Measurements from ENCODE around the gene ASXL2. TPM values are rescaled to one million over a fixed set of nuclear protein-coding genes. Genes with fewer than 3 reads are reported as not detected.

ASXL2 gene
- total RNA-seq, 2 donors from 2014 or later = 16.8 to 17.1 TPM

- H3K27me3 ChIP-seq = no peaks in the 10 kb centered on the region
- no peaks in the 10 kb centered on the region for H3K36me3 ChIP-seq
- no peak overlapping the region for H3K27ac ChIP-seq
- no peak for DNase-seq (ENCODE audit: low spot score)
- no peak overlapping the region for H3K4me3 ChIP-seq
- no peaks in the 10 kb centered on the region for H3K9me3 ChIP-seq
- TF ChIP-seq CTCF (IDR thresholded peaks at IDR 0.05) = no peak
- no peaks in the 10 kb centered on the region for H3K4me1 ChIP-seq
Measured at GRCh38 chr2:25825238-25825637, 53.0 kb downstream of the ASXL2 start.

GRCh38 chr2:25824718-25825117 is 53.6 kb downstream of the ASXL2 start:
- DNase-seq (ENCODE audit: low spot score) = no peak
- H3K4me1 ChIP-seq = no peaks in the 10 kb centered on the region
- no peaks in the 10 kb centered on the region for H3K9me3 ChIP-seq
- no peak overlapping the region for H3K4me3 ChIP-seq
- H3K36me3 ChIP-seq = no peaks in the 10 kb centered on the region
- TF ChIP-seq CTCF (IDR thresholded peaks at IDR 0.05) = no peak
- no peaks in the 10 kb centered on the region for H3K27me3 ChIP-seq
- H3K27ac ChIP-seq = no peak overlapping the region

GRCh38 chr2:25824216-25824615 is 54.1 kb downstream of the ASXL2 start:
- no peaks in the 10 kb centered on the region for H3K27me3 ChIP-seq
- H3K4me1 ChIP-seq = no peaks in the 10 kb centered on the region
- no peak for TF ChIP-seq CTCF (IDR thresholded peaks at IDR 0.05)
- no peaks in the 10 kb centered on the region for H3K9me3 ChIP-seq
- DNase-seq (ENCODE audit: low spot score) = no peak
- H3K4me3 ChIP-seq = no peak overlapping the region
- no peaks in the 10 kb centered on the region for H3K36me3 ChIP-seq
- no peak overlapping the region for H3K27ac ChIP-seq

GRCh38 chr2:25822190-25823117 is 55.8 kb downstream of the ASXL2 start:
- no peaks in the 10 kb centered on the region for H3K9me3 ChIP-seq
- H3K4me3 ChIP-seq = peak overlapping the region; percentile 20 to 41
- TF ChIP-seq CTCF (IDR thresholded peaks at IDR 0.05) = peak in 1 of 2 donors; percentile 13
- no peaks in the 10 kb centered on the region for H3K36me3 ChIP-seq
- H3K27me3 ChIP-seq = no peaks in the 10 kb centered on the region
- DNase-seq (ENCODE audit: low spot score) = no peak
- H3K27ac ChIP-seq = peak overlapping the region; percentile 22 to 35
- H3K4me1 ChIP-seq = no peaks in the 10 kb centered on the region

GRCh38 chr2:25821225-25822056 is 56.8 kb downstream of the ASXL2 start:
- Histone ChIP-seq H3K27ac (no peak overlapping the region), H3K36me3 (no peaks in the 10 kb centered on the region), H3K27me3 (no peaks in the 10 kb centered on the region), H3K4me1 (no peaks in the 10 kb centered on the region), H3K4me3 (peak overlapping the region in 1 of 2 donors; percentile 41), H3K9me3 (no peaks in the 10 kb centered on the region)
- TF ChIP-seq CTCF (IDR thresholded peaks at IDR 0.05) = no peak
- no peak for DNase-seq (ENCODE audit: low spot score)
